OCI-LY7 (cell line): Measurements from ENCODE around the gene MGST3. TPM values are rescaled to one million over a fixed set of nuclear protein-coding genes. Genes with fewer than 3 reads are reported as not detected.

Experiments used
- BruUV-seq: library from RNA; stranded (reverse); fragments of 400-500 nt; replicated peaks from 2 replicates; lab custom pipeline; 2021; lab: Mats Ljungman, UMichigan
- CTCF ChIA-PET: fragments of 300-600 bp; sonication (Branson Sonifier 250); formaldehyde crosslinking; loops from one replicate; lab custom pipeline; 2022; ENCODE audit warnings: antibody characterized with exemption; ENCODE audit not compliant: unreplicated experiment; lab: Charles Lee
- POLR2A ChIA-PET: fragments of 300-600 bp; sonication (Branson Sonifier 250); formaldehyde crosslinking; loops from one replicate; lab custom pipeline; 2022; ENCODE audit warnings: antibody characterized with exemption; lab: Charles Lee
- DNase-seq: peaks from one replicate; pipeline ENCODE4 v3.0.0-alpha.2; 2015; ENCODE audit warnings: low spot score
- H2AFZ ChIP-seq: fragments of 200-600 bp; sonication (generic), shearing (Covaris generic); 2 replicates; pipeline ENCODE4 v1.6.1; 2014; ENCODE audit warnings: mild to moderate bottlenecking, antibody characterized with exemption, low read length, moderate library complexity
- H3K27ac ChIP-seq: fragments of 200-600 bp; sonication (generic); 2 replicates; pipeline ENCODE4 v1.5.1; 2014; ENCODE audit warnings: mixed run types, low read depth, mild to moderate bottlenecking, moderate library complexity, low read length, inconsistent platforms; ENCODE audit not compliant: poor library complexity, severe bottlenecking
- H3K36me3 ChIP-seq: fragments of 200-600 bp; sonication (generic); 2 replicates; pipeline ENCODE4 v1.6.1; 2014; ENCODE audit warnings: mild to moderate bottlenecking, antibody characterized with exemption, low read length, moderate library complexity, mixed read lengths; ENCODE audit not compliant: insufficient read depth
- H3K4me1 ChIP-seq: fragments of 200-600 bp; sonication (generic); 2 replicates; pipeline ENCODE4 v1.5.1; 2014; ENCODE audit warnings: mild to moderate bottlenecking, low read length; ENCODE audit not compliant: insufficient read depth, poor library complexity, severe bottlenecking
- H3K4me2 ChIP-seq: fragments of 200-600 bp; sonication (generic); 2 replicates; pipeline ENCODE4 v1.6.1; 2014; ENCODE audit warnings: mild to moderate bottlenecking, low read length
- H3K4me3 ChIP-seq: fragments of 200-600 bp; sonication (generic); 2 replicates; pipeline ENCODE4 v1.5.1; 2014; ENCODE audit warnings: mild to moderate bottlenecking, low read depth, low read length; ENCODE audit not compliant: poor library complexity, severe bottlenecking
- H3K79me2 ChIP-seq: fragments of 200-600 bp; sonication (generic); 2 replicates; pipeline ENCODE4 v1.6.1; 2016; ENCODE audit warnings: low read depth, mild to moderate bottlenecking, low read length, moderate library complexity, mixed read lengths; ENCODE audit not compliant: insufficient read depth
- H3K9me2 ChIP-seq: fragments of 200-600 bp; sonication (generic); 2 replicates; pipeline ENCODE4 v1.6.1; 2016; ENCODE audit warnings: mild to moderate bottlenecking, low read length, mixed read lengths; ENCODE audit not compliant: insufficient read depth
- H3K9me3 ChIP-seq: fragments of 200-600 bp; sonication (generic); 2 replicates; pipeline ENCODE4 v1.6.1; 2014; ENCODE audit warnings: mild to moderate bottlenecking, mixed run types, low read length, mixed read lengths
- H4K20me1 ChIP-seq: fragments of 200-600 bp; sonication (generic); 2 replicates; pipeline ENCODE4 v1.6.1; 2014; ENCODE audit warnings: mild to moderate bottlenecking, antibody characterized with exemption, low read length, moderate library complexity, mixed read lengths; ENCODE audit not compliant: insufficient read depth
- EZH2phosphoT487 ChIP-seq: fragments of 200-600 bp; sonication (generic); IDR thresholded peaks from 2 replicates; pipeline ENCODE4 v1.6.1; 2018; ENCODE audit warnings: low read depth, borderline replicate concordance, mild to moderate bottlenecking, mixed run types, antibody characterized with exemption, low read length, moderate library complexity, mixed read lengths
- intact Hi-C: fragments of 100-400 bp; cut with micrococcal nuclease; formaldehyde crosslinking; loops from one replicate; pipeline ENCODE4 v1.10.0; 2022; ENCODE audit not compliant: unreplicated experiment
- total RNA-seq, 2 experiments: library from RNA; depleted of rRNA in 1 of 2; stranded (reverse); fragments of >200 nt in 1 of 2; shearing (Covaris generic) in 1 of 2; gene quantifications; 2 replicates each; pipeline ENCODE4 v1.2.3, GENCODE V29; 2014 to 2022
- TF ChIP-seq, protein P1 (sequence below): fragments of 200-600 bp; sonication (generic); conservative IDR thresholded peaks from 2 replicates; pipeline ENCODE4 v1.5.1; 2014; ENCODE audit warnings: mild to moderate bottlenecking, antibody characterized with exemption, low read length, moderate library complexity, mixed read lengths

Gene MGST3
- total RNA-seq, 2 experiments from 2014 or later: 115 to 127 TPM

DNA sequence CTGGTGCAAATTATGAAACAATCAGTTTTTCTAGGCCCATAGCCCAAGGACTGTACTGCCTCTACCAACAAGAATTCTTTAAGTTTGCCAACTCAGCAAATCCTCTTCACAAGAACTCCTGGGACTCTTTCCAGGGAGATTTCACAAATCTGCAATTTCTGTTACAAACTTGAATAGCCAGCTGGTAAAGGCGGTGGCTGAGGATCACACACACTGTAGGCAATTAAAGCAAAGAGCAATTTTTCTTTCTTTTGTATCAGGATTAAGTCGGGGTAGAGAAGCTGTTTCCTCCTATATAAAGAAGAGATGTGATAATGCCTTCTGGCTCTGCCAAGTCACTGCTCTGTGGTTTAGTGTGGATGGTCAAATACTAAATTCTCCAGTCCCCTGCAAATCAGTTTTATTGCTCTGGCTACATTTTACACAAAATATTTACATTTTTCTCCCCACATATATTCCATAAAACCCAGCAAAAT, 65.6 kb downstream of the MGST3 start:
- Histone ChIP-seq H3K4me3 (peak overlapping the region; percentile 68), H3K36me3 (peaks cover 3% of the 10 kb centered on the region; the same call in 1 of the 2 replicates), H3K79me2 (peaks cover 23% of the 10 kb centered on the region), H3K4me2 (peak overlapping the region; percentile 81), H3K27ac (no peak overlapping the region), H3K4me1 (peaks cover 4% of the 10 kb centered on the region), H3K9me3 (no peaks in the 10 kb centered on the region), H3K9me2 (no peaks in the 10 kb centered on the region), H4K20me1 (no peaks in the 10 kb centered on the region), H2AFZ (no peak overlapping the region)
- ChIA-PET POLR2A (interaction anchor here (2.4 to 2.8 kb wide), 2 partner anchors 87 to 96 kb away, joined by 13 to 22 read pairs; no protein-coding TSS in a partner anchor), CTCF (no interaction called here)
- intact Hi-C loops: no loop called here
- no TSS peak for BruUV-seq
- TF ChIP-seq, protein P1, sequence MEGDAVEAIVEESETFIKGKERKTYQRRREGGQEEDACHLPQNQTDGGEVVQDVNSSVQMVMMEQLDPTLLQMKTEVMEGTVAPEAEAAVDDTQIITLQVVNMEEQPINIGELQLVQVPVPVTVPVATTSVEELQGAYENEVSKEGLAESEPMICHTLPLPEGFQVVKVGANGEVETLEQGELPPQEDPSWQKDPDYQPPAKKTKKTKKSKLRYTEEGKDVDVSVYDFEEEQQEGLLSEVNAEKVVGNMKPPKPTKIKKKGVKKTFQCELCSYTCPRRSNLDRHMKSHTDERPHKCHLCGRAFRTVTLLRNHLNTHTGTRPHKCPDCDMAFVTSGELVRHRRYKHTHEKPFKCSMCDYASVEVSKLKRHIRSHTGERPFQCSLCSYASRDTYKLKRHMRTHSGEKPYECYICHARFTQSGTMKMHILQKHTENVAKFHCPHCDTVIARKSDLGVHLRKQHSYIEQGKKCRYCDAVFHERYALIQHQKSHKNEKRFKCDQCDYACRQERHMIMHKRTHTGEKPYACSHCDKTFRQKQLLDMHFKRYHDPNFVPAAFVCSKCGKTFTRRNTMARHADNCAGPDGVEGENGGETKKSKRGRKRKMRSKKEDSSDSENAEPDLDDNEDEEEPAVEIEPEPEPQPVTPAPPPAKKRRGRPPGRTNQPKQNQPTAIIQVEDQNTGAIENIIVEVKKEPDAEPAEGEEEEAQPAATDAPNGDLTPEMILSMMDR: no peak
- TF ChIP-seq EZH2phosphoT487: no peak
- no peak for DNase-seq

DNA sequence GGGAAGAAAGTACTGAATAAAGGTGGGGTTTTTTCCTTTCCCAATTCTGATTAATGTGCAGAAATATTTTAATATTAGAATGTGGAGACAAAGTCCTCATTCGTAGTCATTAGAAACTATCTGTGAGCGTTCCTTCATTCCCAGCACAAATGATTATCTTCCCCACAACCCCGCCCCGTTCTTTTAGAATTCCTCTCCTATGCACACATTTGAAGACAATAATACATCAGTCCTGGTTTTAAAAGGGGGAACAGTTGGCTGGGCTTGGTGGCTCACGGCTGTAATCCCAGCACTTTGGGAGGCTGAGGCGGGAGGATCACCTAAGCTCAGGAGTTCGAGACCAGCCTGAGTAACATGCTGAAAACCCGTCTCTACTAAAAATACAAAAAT, 66.5 kb downstream of the MGST3 start:
- Histone ChIP-seq H3K9me3 (no peaks in the 10 kb centered on the region), H3K27ac (peak overlapping the region; percentile 85), H3K79me2 (peaks cover 23% of the 10 kb centered on the region), H3K36me3 (peaks cover 3% of the 10 kb centered on the region; the same call in 1 of the 2 replicates), H3K4me3 (peak overlapping the region; percentile 68), H2AFZ (peak overlapping the region; percentile 95; the same call in 1 of the 2 replicates), H4K20me1 (no peaks in the 10 kb centered on the region), H3K9me2 (no peaks in the 10 kb centered on the region), H3K4me1 (peaks cover 4% of the 10 kb centered on the region), H3K4me2 (peak overlapping the region; percentile 81)
- intact Hi-C loops: no loop called here
- CTCF ChIA-PET: interaction anchor here (1.1 kb wide), 1 partner anchor 11 kb away, joined by 3 read pairs; no protein-coding TSS in a partner anchor
- BruUV-seq: no TSS peak
- no peak for DNase-seq
- no peak for TF ChIP-seq EZH2phosphoT487
- TF ChIP-seq, protein P1: no peak; the same call in 1 of the 2 replicates
- POLR2A ChIA-PET: interaction anchor here (0.7 to 2.8 kb wide), 10 partner anchors 8 to 131 kb away, joined by 3 to 22 read pairs (median 4); no protein-coding TSS in a partner anchor
